Activated naive CD8-positive, alpha-beta T cell treated with anti-CD3 and anti-CD28 coated beads, Interleukin-2, amount 50 U/mL, for 24 hours (primary cell): ENCODE measurements around the gene ARF6.
A peak's percentile ranks its signal among the peaks of the same experiment; 100 is the strongest.
"Not testable (repeated sequence)": the region's sequence is repeated elsewhere in the genome, so short reads cannot be mapped to it uniquely, and the experiment has no call there.

ENCODE experiments used
- ATAC-seq: fragments of 150-1000 bp; cut with Tn5 transposase; one replicate; pipeline ENCODE4 v1.10.0; 2021
- DNase-seq: peaks from one replicate; pipeline ENCODE4 v3.0.0; 2021
- H3K27ac Mint-ChIP-seq: one replicate; pipeline ENCODE4 v1.8.0; 2021; ENCODE audit warnings: mild to moderate bottlenecking, mixed read lengths
- H3K27me3 Mint-ChIP-seq: one replicate; pipeline ENCODE4 v1.8.0; 2021; ENCODE audit warnings: mixed read lengths
- H3K36me3 Mint-ChIP-seq: one replicate; pipeline ENCODE4 v1.8.0; 2021; ENCODE audit warnings: low read depth, mixed read lengths
- H3K4me1 Mint-ChIP-seq: one replicate; pipeline ENCODE4 v1.8.0; 2021; ENCODE audit warnings: mixed read lengths
- H3K4me3 Mint-ChIP-seq: one replicate; pipeline ENCODE4 v1.8.0; 2021; ENCODE audit warnings: mild to moderate bottlenecking, moderate library complexity, mixed read lengths
- H3K9me3 Mint-ChIP-seq: one replicate; pipeline ENCODE4 v1.8.0; 2021; ENCODE audit warnings: mixed read lengths

ARF6 gene

DNA sequence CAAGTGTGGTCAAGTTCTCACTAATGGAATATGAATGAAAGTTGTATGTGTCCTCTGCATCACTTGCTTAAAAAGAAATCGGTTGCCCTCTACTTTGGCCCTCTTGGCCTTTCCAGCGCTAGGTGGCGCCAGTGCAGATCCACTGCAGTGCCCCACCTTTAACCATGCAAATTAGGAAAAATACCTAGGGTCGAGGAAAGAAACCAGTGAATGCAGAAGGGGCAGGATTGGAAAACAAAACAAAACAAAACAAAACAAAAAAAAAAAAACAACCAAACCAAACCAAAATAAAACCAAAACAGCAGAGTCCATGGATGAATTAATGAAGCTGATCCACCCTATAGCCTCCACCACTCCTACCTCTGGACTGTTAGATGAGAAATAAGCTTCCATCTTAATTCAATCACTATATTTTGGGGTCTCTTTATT is 27.4 kb upstream of the ARF6 start:
- DNase-seq (peak; percentile 91), ATAC-seq (no peak)
- Mint-ChIP-seq H3K4me1 (peaks cover 47% of the 10 kb centered on the region), H3K9me3 (no peaks in the 10 kb centered on the region), H3K27ac (no peak overlapping the region), H3K36me3 (peaks cover 3% of the 10 kb centered on the region), H3K4me3 (no peak overlapping the region), H3K27me3 (peaks cover 2% of the 10 kb centered on the region)

GRCh38 chr14:49867831-49868719 is 24.8 kb upstream of the ARF6 start:
- H3K36me3 Mint-ChIP-seq = no peaks in the 10 kb centered on the region
- H3K27me3 Mint-ChIP-seq = no peaks in the 10 kb centered on the region
- DNase-seq (peak; percentile 99), ATAC-seq (peak; percentile 90)
- peak overlapping the region; percentile 96 for H3K4me3 Mint-ChIP-seq
- H3K4me1 Mint-ChIP-seq = peaks cover 39% of the 10 kb centered on the region
- H3K27ac Mint-ChIP-seq = peak overlapping the region; percentile 96
- H3K9me3 Mint-ChIP-seq = no peaks in the 10 kb centered on the region

- ATAC-seq = no peak
- Mint-ChIP-seq H3K27ac (peak overlapping the region; percentile 96), H3K9me3 (no peaks in the 10 kb centered on the region), H3K4me3 (peak overlapping the region; percentile 96), H3K36me3 (no peaks in the 10 kb centered on the region), H3K27me3 (no peaks in the 10 kb centered on the region), H3K4me1 (peaks cover 39% of the 10 kb centered on the region)
- no peak for DNase-seq
Measured at GRCh38 chr14:49868720-49869114, 24.2 kb upstream of the ARF6 start.

GRCh38 chr14:49870908-49871307 is 22.0 kb upstream of the ARF6 start:
- ATAC-seq (no peak), DNase-seq (no peak)
- Mint-ChIP-seq H3K27me3 (no peaks in the 10 kb centered on the region), H3K9me3 (no peaks in the 10 kb centered on the region), H3K36me3 (no peaks in the 10 kb centered on the region), H3K4me1 (peaks cover 39% of the 10 kb centered on the region), H3K4me3 (no peak overlapping the region), H3K27ac (peak overlapping the region; percentile 49)

DNA sequence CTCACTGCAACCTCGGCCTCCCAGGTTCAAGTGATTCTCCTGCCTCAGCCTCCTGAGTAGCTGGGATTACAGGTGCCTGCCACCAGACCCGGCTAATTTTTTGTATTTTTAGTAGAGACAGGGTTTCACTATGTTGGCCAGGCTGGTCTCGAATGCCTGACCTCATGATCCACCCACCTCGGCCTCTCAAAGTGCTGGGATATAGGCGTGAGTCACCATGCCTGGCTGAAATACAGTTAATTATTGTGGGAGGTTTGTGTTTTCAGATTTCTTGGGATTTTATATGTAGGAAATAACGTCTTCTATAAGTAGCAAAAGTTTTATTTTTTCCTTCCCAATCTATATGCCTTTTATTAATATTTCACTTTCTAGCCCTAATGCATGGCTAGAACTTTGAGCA is 19.3 kb upstream of the ARF6 start:
- DNase-seq, H3K4me3 Mint-ChIP-seq, ATAC-seq: not testable (repeated sequence)

GRCh38 chr14:49875640-49876198 is 17.2 kb upstream of the ARF6 start:
- no peak for ATAC-seq
- Mint-ChIP-seq H3K4me1 (peaks cover 31% of the 10 kb centered on the region), H3K27ac (no peak overlapping the region)

More for the DNA sequence above, 19.3 kb upstream of the ARF6 start:
- H3K27ac Mint-ChIP-seq, H3K36me3 Mint-ChIP-seq, H3K27me3 Mint-ChIP-seq, H3K9me3 Mint-ChIP-seq: not testable (repeated sequence)
- peaks cover 36% of the 10 kb centered on the region for H3K4me1 Mint-ChIP-seq

DNA sequence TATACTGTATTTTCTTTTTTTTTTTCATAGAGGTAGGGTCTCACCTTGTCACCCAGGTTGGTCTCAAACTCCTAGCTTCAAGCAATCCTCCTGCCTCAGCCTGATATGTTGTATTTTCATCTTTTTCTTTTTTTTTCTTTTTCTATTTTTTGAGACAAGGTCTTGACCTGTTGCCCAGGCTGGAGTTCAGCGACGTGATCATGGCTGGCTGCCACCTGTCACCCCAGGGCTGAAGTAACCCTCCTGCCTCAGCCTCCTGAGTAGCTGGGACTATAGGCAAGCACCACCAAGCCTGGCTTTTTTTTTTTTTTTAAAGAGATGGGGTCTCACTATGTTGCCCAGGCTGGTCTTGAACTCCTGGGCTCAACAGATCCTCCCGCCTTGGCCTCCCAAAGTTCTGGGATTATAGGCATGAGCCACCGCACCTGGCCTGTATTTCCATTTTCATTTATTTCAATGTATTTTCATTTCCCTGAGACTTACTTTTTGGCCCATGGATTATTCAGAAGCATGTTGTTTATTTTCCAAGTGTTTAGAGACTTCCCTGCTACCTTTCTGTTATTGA is 16.2 kb upstream of the ARF6 start:
- Mint-ChIP-seq H3K36me3 (no peaks in the 10 kb centered on the region), H3K27ac (no peak overlapping the region), H3K27me3 (no peaks in the 10 kb centered on the region), H3K9me3 (no peaks in the 10 kb centered on the region), H3K4me3 (no peak overlapping the region), H3K4me1 (peaks cover 28% of the 10 kb centered on the region)
- no peak for DNase-seq
- no peak for ATAC-seq

More at GRCh38 chr14:49875640-49876198, 17.2 kb upstream of the ARF6 start:
- DNase-seq = no peak
- Mint-ChIP-seq H3K27me3 (no peaks in the 10 kb centered on the region), H3K4me3 (no peak overlapping the region), H3K9me3 (no peaks in the 10 kb centered on the region), H3K36me3 (no peaks in the 10 kb centered on the region)

GRCh38 chr14:49879646-49880204 is 13.2 kb upstream of the ARF6 start:
- no peak overlapping the region for H3K4me3 Mint-ChIP-seq
- H3K36me3 Mint-ChIP-seq = no peaks in the 10 kb centered on the region
- H3K4me1 Mint-ChIP-seq = peaks cover 31% of the 10 kb centered on the region
- H3K27me3 Mint-ChIP-seq = no peaks in the 10 kb centered on the region
- DNase-seq (peak; percentile 62), ATAC-seq (peak; percentile 94)
- no peak overlapping the region for H3K27ac Mint-ChIP-seq
- no peaks in the 10 kb centered on the region for H3K9me3 Mint-ChIP-seq

DNA sequence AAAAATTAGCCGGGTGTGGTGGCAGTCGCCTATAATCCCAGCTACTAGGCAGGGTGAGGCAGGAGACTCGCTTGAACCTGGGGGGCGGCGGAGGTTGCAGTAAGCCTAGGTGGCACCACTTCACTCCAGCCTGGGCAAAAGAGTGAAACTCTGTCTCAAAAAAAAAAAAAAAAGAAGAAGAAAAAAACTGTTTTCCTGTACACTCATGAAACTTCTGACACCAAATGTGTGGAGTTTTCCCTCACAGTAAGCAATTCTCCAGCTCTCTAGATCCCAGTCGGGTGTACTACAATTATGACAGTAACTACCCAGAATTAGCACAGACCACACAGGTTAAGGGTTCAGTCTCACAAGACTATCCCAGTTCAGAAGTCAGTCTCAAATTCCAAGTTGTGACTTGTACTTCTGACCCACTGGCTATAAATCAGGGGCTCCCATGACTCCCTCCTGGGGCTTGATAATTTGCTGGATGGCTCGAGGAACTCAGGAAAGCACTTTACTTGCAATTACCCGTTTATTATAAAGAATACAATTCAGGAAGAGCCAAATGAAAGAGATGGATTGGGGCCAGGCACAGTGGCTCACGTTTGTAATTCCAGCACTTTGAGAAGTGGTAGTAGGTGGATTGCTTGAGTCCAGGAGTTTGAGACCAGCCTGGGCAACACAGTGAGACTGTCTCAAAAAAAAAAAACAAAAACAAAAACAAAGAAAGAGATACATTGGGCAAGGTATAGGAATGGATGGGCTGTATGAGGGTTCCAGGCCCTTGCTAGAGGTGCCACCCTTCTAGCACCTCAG is 12.4 kb upstream of the ARF6 start:
- no peaks in the 10 kb centered on the region for H3K27me3 Mint-ChIP-seq
- DNase-seq (no peak), ATAC-seq (peak; percentile 30)
- H3K4me1 Mint-ChIP-seq = peaks cover 31% of the 10 kb centered on the region
- H3K36me3 Mint-ChIP-seq = no peaks in the 10 kb centered on the region
- H3K27ac Mint-ChIP-seq = peak overlapping the region; percentile 72
- no peaks in the 10 kb centered on the region for H3K9me3 Mint-ChIP-seq
- no peak overlapping the region for H3K4me3 Mint-ChIP-seq

- Mint-ChIP-seq H3K4me1 (peaks cover 31% of the 10 kb centered on the region), H3K4me3 (no peak overlapping the region), H3K36me3 (no peaks in the 10 kb centered on the region), H3K27me3 (no peaks in the 10 kb centered on the region), H3K9me3 (no peaks in the 10 kb centered on the region), H3K27ac (no peak overlapping the region)
- ATAC-seq (no peak), DNase-seq (no peak)
Measured at GRCh38 chr14:49881350-49882001, 11.4 kb upstream of the ARF6 start.

DNA sequence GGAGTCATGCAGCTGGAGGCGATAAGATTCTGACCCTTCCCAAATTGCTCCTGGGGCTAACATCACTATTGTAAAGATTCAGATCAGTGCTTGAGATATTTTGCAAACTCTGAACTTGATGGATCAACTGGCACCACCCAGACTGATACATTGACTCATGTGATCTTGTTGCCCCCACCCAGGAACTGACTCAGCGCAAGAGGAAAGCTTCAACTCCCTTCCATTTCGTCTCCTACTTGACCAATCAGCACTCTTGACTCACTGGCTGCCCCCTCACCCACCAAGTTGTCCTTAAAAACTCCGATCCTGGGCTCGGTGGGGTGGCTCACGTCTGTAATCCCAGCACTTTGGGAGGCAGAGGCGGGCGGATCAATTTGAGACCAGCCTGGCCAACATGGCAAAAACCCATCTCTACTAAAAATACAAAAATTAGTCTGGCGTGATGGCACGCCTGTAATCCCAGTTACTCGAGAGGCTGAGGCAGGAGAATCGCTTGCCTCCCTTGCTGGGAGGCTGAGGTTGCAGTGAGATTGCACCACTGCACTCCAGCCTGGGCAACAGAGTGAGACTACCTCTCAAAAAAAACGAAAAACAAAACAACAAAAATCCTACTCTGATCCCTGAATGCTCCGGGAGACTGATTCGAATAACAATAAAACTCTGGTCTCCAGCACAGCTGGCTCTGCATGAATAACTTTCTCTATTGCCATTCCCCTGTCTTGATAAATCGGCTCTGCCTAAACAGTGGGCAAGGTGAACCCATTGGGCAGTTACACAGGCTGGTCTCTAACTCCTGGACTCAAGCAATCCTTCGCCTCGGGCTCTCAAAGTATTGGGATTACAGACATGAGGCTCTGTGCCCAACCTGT is 9.8 kb upstream of the ARF6 start:
- DNase-seq (no peak), ATAC-seq (no peak)
- H3K4me3 Mint-ChIP-seq = no peak overlapping the region
- no peaks in the 10 kb centered on the region for H3K9me3 Mint-ChIP-seq
- H3K27ac Mint-ChIP-seq = peak overlapping the region; percentile 18
- no peaks in the 10 kb centered on the region for H3K36me3 Mint-ChIP-seq
- H3K27me3 Mint-ChIP-seq = no peaks in the 10 kb centered on the region
- H3K4me1 Mint-ChIP-seq = peaks cover 34% of the 10 kb centered on the region

DNA sequence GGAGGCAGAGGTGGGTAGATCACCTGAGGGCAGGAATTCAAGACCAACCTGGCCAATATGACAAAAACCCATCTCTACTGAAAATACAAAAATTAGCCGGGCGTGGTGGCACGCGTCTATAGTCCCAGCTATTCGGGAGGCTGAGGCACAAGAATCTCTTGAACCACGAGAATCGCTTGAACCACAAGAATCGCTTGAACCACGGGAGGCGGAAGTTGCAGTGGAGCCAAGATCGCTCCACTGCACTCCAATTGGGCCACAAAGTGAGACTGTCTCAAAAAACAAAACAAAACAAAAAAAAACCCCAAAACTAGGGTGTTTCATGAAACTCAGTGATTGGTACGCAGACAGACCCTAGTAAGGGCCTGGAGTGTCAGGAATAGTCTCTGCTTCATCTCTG is 6.4 kb upstream of the ARF6 start:
- no peaks in the 10 kb centered on the region for H3K27me3 Mint-ChIP-seq
- ATAC-seq (no peak), DNase-seq (no peak)
- peaks cover 5% of the 10 kb centered on the region for H3K36me3 Mint-ChIP-seq
- H3K4me1 Mint-ChIP-seq = peaks cover 23% of the 10 kb centered on the region
- H3K27ac Mint-ChIP-seq = no peak overlapping the region
- no peaks in the 10 kb centered on the region for H3K9me3 Mint-ChIP-seq
- H3K4me3 Mint-ChIP-seq = peak overlapping the region; percentile 36

DNA sequence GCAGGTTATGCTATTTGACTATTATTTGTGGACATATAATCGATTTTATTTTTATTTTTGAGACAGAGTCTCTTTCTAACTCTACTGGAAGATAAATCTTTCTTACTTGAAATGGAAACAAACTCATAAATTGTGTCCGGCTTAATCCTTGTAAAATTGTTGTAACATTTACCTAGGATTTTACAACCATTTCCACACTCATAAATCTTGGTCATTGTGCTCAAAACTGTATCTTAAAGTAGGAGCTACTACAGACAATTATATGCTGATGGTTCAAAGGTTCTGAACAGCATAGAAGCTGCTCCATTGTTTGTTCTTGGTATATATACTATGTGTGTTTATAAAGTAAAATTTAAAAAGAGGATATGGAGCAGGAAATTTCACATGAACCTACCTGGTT is 4.6 kb upstream of the ARF6 start:
- H3K36me3 Mint-ChIP-seq = peaks cover 16% of the 10 kb centered on the region
- no peaks in the 10 kb centered on the region for H3K9me3 Mint-ChIP-seq
- no peak for ATAC-seq
- H3K4me1 Mint-ChIP-seq = peaks cover 24% of the 10 kb centered on the region
- no peak overlapping the region for H3K4me3 Mint-ChIP-seq
- H3K27ac Mint-ChIP-seq = no peak overlapping the region
- peaks cover 3% of the 10 kb centered on the region for H3K27me3 Mint-ChIP-seq
- DNase-seq = no peak
